Inflammatory macrophage treated with lipopolysaccharide for 1 hour (primary cell): ENCODE measurements around the gene HNRNPUL1.

Experiments
- DNase-seq, 2 donors: peaks; one replicate each; pipeline ENCODE4 v3.0.0-alpha.2; 2020 to 2022

Gene HNRNPUL1

DNA sequence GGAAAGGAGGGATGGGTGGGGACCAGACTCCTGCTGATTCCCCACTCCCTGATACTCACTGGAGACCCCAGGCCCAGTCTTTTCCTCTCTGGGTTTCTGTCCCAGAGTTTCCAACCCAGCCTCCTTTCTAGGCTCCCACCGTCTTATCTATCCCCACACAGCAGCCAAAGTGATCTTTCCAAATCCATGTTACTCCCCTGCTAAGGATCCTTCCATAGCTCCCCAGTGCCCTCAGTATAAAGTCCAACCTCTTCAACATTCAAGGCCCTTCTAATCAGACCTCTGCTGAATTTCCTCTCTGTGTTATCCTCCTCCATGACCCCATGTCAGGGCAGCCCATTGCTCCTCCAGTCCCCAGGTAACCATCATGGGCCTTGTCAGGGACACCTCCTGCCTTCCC, 90.9 kb downstream of the HNRNPUL1 start:
- DNase-seq, result no peak

DNA sequence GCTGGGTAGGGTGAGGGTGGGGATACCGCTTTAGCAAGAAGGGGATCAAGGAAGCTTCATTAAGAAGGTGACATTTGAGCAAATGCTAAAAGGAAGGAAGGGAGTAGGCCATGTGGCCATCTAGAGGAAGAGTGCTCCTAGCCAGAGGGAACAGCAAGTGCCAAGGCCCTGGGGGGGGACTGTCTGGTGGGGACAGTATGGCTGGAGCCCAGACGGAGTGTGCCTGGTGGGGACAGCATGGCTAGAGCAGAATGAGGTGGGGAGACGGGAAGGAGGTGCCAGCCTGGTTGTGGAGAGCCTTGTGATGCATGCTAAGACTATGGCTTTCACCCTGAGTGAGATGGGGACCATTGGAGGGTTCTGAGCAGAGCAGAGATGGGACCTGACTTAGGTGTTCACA, 91.6 kb downstream of the HNRNPUL1 start:
- no peak for DNase-seq

DNA sequence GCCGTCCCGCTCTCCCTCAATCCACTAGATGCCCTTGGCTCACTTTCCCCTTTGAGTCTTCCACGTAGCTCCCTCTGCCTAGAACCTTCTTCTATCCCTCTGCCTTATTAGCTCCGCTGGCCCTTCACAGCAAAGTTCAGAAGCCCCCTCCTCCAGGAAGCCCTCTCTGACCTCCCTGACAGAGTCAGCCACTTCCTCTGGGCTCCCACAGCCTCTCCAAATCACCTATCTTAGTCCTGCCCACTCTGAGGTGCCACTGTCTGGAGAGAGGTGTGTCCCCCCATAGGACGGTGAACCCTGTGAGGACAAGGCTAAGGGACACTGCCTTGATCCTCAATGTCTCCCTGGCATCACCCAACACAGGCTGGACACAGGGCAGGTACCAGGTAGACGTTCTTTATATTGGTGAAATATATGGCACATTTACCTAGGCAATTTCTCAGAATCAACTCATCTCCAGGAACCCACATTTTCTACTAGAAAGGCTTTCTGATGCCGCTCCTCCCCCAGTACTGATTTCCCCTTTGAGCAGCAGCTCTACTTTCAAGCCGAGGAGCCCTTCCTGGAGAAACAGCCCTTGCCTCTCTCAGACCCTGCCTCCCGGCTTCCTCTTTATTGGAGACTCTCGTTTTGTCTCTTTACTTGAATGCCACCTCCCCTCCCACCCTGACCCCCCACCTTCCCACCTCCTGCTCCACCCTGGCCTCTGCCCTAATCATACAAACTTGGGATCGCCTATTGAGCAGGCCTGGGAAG, 93.0 kb downstream of the HNRNPUL1 start:
- DNase-seq, result peak in 1 of 2 donors; percentile 43
